GM18517 (cell line): Measurements from ENCODE around the gene SLC41A3.
"Not testable (repeated sequence)": the region's sequence is repeated elsewhere in the genome, so short reads cannot be mapped to it uniquely, and the experiment has no call there.

Experiments used
- ATAC-seq: cut with Tn5 transposase; IDR thresholded peaks from one replicate; pipeline ENCODE4 v1.9.1; 2021; ENCODE audit warnings: mild to moderate bottlenecking, moderate library complexity; ENCODE audit not compliant: unreplicated experiment

SLC41A3 gene

DNA sequence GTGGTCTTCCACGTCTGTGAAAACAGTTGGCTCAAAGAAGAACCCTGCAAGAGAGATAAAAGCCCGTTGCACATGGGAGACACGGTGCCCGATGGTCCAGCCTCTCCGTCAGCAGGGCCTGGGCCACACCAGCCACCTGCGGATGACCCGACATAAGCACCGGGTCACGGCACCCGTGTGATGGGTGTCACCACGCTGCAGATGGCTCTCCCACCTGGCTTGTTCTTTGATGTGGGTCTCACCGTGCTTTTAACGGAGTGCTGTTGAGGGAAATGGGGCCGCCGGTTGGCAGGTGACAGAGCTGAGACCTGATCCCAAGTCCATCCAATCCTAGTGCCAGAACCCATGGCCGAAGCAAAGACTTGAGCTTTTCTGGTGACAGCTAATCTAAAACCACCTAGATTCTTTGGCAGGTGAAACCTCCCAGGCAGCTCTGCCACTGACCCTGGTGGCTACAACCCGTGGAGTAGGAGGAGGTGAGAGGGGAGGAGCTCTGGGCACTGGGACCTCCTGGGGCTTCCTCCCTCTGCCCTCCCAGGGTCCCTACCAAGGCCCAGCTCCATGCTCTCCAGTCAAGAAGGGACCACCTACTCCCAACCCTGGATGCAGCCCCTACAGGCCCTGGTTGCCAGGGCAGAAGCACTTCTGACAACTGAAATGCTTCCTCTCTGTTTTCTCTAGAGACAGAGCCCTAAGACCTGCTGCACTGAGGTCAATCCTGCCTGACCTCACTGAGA lies 23.4 kb upstream of the SLC41A3 start:
- ATAC-seq, result no peak

DNA sequence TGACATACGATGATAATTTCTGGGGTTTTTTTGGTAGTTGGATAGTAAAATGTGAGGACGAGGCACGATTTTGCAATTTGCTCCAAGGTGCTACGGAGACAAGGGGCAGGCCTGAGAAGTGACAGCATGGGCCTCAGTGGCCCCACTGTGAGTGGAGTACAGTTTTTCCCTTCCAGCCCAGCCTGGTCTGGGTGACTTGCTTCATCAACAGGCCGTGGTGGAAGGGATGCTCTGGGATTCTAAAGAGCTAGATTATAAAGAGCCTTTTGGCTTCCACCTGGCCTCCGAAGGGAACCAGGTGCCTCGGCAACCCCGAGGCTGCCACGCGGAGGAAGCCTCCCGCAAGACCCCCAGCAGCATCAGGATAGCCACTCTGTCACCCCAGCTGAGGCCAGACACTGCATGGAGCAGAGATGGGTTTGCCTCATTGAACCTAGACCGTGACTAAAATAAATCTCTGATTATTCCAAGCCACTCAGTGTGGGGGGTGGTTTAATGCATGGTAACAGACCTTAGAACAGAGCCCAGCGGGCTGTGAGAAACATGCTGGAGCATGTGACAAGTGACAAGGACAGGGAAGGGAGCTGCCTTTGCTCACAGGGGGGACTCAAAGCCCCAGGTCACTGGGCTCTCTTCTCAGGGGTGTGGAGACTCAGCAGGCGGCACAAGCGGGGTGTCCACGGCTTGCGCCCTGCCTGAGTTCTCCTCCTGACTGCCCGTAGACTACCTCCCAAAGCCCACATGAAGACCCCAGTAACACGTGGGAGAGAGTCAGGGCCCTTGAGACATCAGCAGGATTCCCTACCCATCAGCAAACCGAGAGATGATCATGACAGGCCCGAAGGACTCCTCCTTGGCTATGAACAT lies 22.6 kb upstream of the SLC41A3 start:
- ATAC-seq, result no peak

DNA sequence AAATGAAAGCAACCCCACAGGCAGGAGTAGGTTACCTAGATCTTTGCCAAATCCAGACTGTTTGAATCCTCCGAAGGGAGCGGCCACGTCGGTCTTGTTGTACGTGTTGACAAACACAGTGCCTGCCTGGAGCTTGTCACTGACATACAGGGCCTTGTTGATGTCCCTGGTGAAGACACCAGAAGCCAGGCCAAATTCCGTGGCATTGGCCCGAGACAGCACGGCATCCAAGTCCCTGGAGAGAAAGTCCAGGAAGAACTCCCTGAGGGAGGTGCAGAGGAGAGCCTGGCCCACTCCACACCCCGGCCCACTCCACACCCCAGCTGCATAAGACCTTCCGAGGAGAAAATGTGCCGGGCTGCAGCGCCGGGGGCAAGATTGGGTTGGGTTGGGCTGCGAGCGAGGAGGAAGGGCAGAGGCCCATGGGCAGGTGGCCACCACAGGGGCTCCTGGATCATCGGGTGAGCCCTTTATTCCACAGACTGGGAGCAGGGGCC lies 21.8 kb upstream of the SLC41A3 start:
- no peak for ATAC-seq

DNA sequence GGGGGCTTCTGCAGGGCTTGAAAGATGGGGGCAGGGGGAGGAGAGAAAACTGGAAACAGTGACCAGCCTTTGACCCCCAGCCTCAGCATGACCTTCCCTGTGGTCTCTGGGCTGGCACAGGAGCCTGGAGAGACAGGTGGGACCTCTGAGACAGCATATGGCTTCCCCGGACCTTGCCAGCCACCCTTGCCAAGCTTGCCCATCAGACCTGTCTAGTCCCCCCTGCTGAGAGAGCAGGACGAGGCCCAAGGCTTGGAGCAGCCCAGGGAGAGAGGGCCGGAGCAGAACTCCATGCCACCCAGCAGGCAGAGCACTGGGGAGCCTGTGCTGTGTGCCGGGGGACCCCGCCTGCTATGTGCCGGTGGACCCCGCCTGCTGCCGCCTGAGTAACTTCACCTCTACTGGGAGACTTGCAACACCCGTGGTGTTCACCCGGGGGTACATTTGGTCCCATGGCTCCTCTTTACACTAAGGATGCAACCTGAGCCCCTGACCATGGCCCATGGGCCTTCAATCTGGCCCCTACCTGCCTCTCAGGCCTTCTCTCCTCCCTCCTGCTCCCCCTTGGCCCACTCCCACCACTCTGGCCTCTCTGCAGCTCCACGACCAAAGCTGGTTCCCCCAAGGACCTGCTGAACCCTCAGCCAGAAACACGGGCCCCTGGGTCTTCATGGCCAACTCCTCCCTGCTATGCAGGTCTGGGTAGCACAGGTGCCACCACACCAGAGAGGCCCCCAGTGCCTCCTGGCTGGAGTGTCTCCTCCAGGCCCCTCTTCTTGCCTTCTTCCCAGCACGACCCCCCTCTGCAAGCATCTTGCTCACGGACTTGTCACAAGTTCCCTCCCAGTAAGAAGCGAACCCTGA lies 21.1 kb upstream of the SLC41A3 start:
- ATAC-seq, result no peak

DNA sequence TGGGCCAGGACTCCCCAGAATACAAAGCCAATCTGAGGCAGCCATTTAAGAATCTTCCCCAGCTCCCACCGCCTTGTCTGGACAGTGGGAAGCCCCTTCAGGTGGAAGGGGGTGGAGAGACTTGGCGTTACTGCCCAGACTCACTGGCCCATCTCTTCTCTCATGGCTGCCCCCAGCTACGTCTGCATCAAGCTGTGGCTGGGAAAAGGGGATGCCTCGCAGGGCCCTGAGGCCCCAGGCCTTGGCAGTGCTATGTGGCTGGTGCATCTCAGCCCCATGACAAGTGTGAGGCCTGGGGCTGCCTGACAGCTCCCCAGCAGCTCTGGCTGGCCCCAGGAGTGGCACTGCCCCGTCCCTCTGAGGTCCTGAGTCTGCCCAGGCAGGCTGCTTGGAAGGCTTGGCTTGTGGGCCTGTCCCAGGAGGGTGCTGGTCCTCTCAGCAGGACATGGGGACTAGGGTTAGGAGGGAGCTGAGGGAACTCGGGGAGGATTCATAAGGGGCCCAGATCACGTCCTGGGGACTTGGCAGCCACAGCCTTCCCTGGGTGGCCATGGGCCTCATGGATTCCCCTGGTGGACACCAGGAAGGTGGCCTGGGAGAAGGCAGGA lies 20.2 kb upstream of the SLC41A3 start:
- no peak for ATAC-seq

DNA sequence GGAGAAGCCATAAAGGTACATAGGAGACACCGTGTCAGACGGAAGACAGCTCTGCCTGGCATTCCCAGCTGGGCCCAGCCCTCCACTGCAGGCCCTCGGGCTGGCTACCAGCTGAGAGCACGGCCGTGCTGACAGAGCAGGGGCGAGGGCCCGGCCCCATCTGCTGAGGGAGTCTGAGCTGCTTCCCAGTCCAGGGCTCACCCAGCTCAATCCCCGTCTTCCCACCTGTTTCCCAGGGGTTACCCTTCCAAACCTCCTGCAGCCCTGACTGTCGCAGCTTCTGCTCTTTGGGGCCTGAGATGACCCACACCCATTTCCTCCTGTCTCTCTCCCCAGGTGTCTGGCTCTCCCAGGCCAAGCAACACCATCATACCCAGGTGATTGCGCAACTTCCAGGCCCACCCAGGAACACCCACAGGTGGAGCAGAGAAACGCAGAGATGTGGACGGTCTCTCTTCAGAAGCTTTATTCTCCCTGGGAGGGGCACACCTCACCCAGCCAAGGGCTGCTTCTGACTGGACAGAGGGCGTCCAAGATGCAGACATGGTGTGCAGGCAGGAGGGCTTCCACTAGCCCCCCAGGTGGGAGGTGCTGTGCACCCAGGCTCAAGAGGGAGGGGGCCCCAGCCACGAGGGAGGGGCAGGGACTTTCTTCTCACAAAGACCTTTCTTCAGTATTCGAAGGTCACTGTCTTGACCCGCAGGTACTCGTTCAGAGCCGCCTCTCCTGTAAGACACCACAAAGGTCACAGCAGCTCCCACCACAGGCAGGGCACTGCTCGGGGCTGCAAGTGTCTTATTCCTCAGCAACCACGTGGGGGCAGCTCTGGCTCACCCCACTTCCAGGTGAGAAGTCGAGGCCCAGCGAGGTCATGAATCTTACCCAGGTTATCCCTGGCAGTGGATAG lies 19.4 kb upstream of the SLC41A3 start:
- ATAC-seq, result no peak

DNA sequence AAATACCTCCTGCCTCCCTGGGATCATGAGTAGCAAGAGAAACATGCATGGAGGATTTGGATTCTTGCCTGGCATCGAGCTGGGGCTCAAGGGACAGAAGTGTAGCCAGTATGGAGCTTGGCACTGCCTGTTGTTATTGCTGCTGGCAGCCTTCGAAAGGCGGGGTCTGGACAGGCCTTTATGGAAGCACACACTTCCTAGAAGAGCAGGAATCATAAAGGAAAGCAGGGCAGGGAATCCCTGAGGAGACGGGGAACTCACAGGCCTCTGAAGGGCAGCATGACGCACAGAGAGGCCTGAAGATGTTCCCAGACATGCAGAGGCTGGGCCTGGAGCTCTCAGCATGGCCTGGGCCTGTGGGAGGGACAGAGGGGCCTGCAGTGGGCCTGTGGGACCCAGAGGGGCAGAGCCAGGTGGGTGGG lies 18.6 kb upstream of the SLC41A3 start:
- no peak for ATAC-seq

DNA sequence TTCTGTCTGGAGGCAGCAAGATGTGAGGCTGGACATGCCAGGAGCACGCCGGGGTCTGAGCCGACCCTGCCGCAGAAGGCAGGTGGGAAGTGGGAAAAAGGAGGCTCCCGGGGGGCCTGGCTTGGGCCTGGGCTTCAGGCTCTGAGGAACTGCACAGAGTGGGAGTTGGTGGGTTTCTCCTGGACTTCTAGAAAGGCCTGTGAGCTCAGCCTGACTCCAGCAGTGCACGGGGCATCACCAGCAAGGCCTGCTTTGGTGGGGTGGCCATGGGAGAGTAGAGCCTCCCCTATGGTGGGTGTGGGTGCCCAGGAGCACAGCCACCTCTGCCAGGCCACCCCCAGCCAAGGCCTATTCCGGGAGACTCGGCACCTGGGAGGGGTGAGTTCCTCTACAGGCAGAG lies 18.1 kb upstream of the SLC41A3 start:
- ATAC-seq, result no peak

DNA sequence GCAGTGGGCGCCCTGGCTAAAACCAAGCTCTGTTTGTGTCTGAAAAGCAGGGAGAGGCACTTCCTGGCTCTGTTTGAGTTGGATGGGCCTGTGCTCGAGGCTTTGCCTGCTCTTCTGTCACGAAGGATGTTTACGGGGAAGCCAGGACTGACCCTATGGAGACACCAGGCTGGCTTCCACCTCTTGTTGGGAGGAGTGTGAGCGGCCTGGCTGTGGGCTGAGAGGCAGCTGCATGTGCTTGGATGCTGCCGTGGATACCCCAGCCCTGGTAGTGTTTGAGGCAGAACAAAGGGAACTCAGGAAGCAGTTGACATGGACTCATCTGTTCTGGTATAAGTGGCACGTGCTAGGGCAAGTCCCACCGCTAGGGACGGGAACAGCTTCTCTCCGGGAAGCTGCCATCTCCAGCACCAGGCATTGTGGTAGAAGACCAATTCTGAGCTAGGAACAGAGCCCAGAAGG lies 17.6 kb upstream of the SLC41A3 start:
- ATAC-seq, result no peak

DNA sequence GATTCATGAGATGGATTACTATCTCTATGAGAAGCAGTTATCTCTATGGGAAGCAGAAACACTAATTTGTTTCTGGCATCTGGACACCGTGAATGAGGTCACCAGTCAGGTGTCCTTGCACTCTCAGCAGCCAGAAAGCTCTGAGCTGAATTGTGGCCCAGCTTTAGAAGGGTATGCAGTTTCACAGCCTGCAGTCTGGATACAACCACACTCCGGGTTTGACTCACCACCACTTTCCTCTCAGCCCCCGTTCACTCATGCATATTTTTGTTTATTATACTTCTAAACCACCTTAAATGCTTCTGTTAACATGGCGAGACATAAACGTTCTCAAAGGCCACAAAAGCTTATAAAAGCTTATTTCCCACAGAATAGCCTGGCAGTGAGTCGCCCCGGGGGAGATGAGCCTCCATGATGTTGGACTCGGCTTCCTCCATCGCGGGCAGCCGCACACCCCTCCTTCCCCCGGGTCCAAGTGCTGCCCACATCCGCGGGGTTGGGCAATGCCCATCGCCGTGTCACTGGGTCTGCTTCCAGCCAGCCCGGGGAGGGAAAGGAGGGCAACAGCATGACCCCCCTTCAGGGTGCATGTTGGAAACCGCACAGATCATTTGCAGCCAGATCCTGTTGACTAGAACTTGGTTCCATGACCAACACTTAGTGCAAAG lies 16.8 kb upstream of the SLC41A3 start:
- no peak for ATAC-seq

DNA sequence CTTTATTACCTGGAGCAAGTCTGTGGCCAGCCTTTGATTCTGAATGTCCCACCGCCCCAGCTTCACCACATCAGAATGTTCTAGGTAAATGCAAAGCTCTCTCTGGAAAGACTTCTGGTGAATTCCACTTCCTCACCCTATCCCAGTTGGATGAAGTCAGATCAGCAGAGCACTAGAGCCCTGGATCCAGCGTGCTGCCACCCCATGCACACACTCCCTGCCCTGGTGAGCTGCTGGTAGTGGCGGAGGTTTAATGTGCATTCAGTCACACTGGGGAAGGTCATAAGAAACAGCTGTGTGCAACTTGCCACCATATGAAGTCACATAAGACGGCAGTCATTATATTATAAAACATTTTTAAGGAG lies 16.3 kb upstream of the SLC41A3 start:
- ATAC-seq, result no peak

DNA sequence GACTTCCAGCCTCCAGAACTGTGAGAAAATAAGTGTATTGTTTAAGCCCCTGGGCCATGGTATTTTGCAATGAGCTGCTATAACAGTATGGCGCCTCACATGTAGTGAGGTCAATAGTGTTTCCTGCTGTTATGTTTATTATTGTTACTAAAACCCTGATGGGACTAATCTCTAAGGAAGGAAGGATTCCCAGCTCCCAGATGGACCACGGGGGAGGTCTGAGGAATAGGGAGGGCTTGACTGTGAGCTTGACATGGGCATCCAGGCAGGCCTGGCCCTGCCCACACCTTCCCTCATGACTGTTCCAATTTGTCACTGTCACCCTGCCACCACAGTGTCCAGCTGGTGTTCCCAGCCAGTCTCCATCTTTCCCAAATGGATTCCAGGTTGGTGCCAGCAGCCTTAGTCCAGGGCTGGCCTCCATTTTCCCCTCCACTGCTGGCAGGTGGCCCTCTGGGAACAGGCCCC lies 14.5 kb upstream of the SLC41A3 start:
- no peak for ATAC-seq

DNA sequence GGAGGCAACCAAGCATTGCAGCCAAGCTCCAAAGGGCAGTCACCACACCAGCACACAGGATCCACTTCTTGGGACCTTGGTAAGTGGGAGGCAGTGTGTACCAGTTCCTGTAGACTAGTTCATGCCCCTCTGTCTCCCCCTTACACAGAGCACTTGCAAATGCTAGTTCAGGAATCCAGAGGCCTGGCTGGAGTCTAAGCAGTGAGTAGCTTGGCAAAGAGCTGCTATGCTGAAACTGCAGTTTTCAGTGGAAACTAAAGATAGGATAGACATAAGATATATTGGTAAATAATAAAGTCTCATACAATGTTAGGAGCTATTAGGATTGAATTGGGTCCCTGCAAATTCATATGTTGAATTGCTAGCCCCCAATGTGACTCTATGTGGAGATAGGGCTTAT lies 13.9 kb upstream of the SLC41A3 start:
- ATAC-seq, result no peak

DNA sequence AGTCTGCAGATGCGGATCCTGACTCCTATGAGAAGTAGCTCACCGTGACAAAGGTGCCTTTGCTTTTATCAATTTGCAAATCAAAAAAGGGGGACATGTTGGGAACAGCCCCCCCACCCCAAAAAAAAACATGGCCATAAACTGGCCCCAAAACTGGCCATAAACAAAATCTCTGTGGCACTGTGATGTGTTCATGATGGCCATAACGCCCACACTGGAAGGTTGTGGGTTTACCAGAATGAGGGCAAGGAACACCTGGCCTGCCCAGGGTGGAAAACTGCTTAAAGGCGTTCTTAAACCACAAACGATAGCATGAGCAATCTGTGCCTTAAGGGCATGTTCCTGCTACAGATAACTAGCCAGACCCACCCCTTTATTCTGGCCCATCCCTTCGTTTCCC lies 12.3 kb upstream of the SLC41A3 start:
- ATAC-seq, result not testable (repeated sequence)

DNA sequence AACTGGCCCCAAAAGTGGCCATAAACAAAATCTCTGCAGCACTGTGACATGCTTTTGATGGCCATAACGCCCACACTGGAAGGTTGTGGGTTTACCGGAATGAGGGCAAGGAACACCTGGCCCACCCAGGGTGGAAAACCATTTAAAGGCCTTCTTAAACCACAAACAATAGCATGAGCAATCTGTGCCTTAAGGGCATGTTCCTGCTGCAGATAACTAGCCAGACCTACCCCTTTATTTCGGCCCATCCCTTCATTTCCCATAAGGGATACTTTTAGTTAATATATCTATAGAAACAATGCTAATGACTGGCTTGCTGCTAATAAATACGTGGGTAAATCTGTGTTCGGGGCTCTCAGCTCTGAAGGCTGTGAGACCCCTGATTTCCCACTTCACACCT lies 8.2 kb upstream of the SLC41A3 start:
- not testable (repeated sequence) for ATAC-seq

DNA sequence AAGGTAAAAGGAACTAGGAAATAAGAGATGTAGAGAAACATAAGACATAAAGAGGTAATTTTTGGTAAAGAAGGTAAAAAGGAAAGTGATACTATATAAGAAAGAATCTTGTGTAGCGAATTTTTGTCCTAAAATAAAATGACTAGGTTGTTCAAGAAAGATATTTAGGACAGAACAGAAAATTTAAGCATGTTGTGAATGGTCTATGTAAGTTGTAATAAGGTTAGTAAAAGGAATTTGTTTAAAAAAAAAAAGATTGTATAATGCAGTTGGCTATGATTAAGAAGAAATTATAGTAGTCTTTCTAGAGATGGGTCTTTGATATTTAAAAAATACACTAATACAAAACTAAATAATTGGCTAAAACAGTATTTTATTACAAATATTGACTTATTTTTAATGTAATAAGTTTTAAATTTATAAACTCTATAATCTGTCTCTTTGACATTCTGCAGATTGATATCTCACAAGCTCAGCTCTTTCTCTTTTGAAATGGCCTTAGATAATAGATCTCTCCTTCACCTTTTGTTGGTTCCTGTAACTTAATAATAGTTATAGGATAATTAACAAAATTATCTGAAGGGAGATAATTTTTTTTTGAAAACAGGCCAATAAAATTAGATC lies 3.7 kb upstream of the SLC41A3 start:
- no peak for ATAC-seq

DNA sequence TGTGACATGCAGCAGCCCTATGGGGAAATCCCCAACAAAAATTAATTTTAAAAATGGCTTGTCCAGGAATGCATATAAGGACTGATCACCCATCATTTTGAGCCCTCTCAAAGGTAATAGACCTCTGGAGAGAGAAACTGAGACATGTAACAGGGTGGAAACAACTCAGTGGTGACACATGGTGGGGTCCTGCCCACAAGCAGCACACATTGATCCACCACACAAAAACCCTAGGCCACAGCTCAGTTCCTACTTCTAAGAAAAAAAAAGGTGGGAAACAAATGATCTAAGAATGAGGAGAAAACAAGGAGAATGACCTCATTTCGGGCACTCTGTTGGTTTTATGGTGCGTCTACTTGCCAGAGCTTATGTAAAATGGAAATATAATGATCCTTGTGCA lies 1.9 kb upstream of the SLC41A3 start:
- ATAC-seq, result no peak

DNA sequence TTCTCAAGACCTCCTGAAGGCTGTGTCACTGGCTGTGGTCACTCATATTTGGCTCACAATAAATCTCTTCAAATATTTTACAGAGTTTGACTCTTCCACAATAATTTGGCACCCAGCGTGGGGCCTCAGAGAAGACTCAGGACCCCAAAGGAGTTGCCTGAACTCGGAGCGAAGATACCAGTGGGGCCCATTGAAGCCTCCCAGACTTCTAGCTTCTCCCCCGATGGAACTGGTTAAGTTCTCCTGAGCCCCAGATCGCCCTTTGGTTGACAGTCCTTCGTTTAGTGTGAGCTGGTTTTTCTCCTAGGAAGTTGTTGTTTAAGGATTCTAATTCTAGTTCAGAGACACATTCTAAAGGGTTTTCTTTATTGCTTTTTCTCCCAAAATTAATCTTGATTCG lies 1.4 kb upstream of the SLC41A3 start:
- ATAC-seq, result no peak

DNA sequence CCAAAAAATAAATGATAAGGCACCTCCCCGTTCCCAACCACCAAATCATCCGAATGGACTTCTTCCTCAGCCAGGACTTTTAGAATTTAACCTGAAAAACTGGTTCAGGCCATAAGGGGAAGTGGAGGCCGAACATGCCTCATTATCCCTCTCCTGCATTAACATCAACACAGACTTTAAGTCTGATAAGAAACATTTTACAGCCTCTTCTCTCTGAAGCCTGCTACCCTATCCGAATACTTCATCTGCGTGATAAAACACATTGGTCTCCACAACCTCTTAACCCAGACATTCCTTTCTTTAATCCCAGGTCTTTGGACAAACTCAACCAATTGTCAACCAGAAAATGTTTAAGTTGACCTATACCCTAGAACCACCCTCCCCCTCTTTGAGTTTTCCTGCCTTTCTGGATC lies 850 bp upstream of the SLC41A3 start:
- ATAC-seq, result no peak
